Activated CD4-positive, alpha-beta T cell treated with anti-CD3 and anti-CD28 coated beads, Interleukin-2, amount 50 U/mL, for 48 hours (primary cell): Measurements from ENCODE around the gene PKD1.
"Not testable (repeated sequence)": the region's sequence is repeated elsewhere in the genome, so short reads cannot be mapped to it uniquely, and the experiment has no call there.

Experiments used
- DNase-seq, 2 experiments: peaks; one replicate each; pipeline ENCODE4 v3.0.0-alpha.2; 2020

Gene PKD1

DNA sequence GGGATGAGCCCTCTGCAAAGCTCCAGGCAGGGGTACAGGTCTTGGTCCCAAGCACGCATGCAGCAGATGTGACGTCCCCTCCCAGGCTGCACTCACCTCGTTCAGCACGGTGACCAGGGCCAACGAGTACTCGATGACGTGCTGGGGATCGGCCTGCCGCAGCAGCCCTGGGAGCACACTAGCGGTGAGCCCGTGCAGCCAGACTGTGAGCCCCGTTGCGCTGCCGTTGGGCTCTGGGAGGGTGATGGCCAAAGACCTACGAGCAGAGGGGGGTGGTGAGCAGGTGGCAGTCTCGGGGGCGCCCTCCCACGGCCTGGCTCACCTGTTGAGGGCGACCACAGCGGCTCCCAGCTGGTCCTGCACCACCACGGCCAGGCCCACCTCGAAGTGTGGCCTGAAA, 29.9 kb downstream of the PKD1 start:
- DNase-seq = not testable (repeated sequence)

DNA sequence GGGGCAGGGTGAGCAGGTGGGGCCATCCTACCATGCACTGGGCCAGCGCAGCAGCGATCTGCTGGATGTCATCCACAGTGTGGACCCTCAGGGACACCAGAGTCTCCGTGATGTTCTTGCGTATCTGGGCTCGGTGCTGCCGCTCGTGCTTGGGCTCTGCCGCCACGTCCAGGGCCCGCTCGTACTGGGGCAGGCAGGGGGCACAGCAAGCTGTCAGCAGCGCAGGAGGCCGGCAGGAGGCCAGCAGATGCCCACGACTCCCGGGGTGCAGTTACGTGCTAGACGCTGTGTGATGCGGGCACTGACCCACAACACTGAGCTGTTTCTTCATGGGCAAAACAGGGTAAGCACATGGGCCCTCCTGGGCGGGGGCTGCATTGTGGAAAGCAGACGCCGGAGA, 30.4 kb downstream of the PKD1 start:
- not testable (repeated sequence) for DNase-seq

DNA sequence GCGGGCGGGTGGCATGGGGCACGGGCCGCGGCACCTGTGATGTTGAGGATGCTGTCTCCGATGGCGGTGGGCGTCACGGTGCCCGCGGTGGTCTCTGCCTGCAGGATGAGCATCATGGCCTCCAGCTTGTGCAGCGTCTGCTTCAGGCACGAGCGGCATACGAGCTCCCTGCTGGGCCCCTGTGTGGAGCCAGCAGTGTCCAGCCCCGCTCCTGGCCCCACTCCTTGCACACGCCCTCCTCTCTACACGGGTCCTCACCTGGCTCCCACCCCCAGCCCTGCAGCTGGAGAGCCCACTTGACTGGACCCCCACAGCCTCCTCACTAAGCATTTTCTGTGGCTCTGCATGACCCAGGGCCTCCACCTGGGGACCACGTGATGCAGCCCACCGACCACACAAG, 31.2 kb downstream of the PKD1 start:
- not testable (repeated sequence) for DNase-seq

DNA sequence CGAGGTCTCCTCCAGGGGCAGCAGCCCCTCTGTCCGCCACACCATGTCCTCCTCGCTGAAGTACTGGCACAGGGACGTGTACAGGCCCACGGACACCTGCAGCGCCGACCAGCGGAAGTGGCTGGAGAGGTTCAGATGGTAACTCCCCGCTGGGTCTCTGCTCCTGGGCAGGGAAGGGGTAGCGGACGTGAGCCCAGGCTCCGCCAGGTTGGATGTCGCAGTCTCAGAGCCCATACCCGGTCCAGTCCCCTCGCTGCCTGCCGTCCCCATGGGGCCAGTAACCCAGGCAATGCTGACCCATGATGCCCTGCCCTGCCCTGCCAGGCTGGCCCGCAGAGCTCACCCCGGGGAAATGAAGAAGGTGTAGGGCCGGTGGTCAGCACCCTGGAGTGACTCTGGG, 33.2 kb downstream of the PKD1 start:
- DNase-seq = no peak

DNA sequence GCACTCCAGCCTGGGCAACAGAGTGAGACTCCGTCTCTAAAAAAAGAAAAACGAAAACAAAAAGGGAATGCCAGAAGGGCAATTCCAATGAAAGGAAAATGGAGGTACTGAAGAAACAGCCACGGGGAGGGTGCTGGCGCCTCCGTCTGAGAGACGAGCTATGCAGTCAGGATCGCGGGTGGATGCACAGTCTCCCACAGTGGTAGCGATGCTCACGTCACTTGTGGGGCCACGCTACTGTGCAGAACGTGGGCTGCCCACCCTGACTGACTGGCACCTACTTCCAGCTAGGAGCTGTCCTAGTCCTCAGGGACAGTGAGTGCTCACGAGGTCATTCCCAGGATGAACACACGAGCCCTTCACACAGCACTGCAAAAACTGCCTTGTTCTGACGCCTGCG, 34.1 kb downstream of the PKD1 start:
- DNase-seq = not testable (repeated sequence)

DNA sequence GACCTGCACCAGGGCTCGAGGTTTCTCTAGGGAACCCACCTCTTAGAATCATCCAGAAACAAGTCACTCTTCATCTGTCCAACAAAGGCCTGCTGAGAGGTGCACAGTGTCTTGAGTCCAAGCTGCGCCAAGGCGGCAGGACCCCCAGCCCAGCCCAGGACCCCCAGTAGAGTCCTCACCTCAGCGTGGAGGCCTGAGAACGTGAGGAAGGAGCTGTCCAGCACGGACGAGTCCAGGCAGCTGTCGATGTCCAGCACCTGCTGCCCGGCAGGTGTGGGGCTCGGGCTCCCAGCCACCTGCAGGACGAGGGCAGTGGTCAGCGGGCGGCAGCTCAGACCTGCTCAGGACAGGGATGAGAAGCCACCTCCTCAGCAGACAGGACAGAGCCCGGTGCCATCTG, 38.0 kb downstream of the PKD1 start:
- DNase-seq = not testable (repeated sequence)

DNA sequence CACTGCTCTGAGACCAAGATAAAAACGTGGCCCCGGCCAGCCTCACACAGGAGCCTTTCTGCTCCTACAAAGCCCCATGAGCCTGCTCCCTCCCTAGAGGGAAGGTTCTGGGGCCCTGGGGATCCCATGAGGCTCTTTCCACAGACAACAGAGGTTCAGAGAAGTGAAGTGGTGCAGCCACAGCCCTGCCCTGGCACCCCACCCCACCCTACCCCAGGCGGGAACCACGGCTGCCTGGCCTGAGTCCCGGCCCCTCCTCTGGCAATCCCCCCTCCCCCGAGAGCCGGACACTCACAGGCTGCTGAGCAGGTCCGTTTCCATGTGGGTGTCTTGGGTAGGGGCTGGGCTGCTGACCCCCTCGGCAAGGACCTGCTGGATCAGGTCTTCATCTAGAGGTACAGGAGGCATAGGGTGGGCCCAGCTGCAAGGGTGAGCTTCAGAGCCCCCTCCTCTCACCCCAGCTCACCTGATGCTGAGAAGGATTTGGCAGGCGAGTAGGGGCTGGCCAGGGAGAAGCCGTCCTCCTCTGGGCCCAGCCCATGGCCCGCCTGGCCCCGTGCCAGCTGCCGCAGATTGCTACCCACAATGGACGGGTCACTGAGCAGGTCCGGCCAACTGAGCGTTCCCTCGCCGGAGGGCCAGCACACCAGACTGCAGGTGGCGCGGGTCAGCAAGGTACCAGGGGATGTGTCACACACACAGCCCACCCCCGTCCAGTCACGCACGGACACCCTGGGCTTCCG, 38.7 kb downstream of the PKD1 start:
- DNase-seq = no peak

DNA sequence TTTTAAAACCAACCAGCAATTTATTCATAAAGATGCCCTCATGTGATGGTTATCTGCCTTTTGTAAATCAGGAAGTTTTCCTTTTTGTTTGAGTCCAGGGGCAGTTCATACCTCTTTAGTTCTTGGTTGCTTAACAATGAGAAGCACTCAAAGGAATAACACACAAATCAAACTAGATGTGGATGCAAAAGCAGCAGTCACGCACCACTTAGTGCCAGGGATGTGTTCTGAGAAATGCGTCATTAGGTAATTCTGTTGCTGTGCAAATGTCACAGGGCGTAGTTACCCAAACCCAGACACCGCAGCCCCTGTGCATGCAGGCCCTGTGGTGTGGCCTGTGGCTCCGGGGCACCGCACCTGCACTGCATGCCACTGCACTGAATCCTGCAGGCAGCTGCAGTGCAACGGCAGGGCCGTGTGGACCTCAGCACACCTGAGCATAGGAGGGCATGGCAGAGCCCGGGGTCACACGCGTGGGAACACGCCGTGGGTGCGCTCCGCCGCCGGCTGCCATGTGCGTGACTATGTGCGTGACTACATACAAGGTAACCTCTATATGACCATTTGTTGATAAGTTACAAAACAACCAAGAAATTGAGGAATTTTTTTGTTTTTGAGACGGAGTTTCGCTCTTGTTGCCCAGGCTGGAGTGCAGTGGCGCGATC, 39.6 kb downstream of the PKD1 start:
- no peak for DNase-seq

DNA sequence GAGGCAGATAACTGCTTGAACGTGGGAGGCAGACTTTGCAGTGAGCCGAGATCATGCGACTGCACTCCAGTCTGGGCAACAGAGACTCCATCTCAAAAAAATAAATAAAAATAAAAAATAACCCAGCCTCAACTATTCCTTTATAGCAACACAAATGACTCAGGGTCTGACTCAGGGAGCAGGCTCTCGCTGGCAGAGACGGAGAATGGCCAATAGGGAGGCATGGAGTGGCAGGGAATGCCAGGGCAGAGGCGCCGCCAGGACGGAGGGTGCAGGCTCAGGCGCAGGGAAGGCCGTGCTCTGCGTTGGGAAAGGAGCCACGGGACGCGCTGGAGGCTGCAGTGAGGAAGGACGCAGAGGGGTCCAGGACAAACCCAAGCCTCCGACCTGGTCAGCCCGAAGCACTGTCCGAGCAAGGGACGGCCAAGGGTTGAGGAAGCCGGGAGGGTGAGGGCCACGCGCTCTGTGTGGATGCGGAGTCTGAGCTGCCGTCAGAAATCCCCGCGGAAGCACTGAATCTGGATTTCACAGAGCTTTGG, 40.3 kb downstream of the PKD1 start:
- no peak for DNase-seq

DNA sequence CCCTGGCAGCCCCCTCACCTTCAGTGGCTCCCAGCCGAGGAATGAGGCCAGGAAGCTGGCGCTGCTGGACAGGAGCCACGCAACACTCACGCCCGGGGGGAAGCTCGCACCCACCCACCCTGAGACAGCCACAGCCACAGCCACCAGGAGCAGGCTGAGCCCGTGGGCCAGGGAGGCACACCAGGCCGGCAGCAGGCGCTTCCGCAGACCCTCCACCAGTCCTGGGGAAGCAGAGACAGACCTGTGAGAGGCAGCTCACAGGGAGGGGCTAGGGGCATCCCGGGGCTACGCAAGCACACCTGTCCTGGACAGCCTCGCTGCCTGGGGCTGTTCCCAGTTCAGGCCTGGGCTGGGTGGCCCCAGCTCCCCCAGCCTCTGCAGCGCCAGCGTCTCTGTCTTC, 41.9 kb downstream of the PKD1 start:
- no peak for DNase-seq

DNA sequence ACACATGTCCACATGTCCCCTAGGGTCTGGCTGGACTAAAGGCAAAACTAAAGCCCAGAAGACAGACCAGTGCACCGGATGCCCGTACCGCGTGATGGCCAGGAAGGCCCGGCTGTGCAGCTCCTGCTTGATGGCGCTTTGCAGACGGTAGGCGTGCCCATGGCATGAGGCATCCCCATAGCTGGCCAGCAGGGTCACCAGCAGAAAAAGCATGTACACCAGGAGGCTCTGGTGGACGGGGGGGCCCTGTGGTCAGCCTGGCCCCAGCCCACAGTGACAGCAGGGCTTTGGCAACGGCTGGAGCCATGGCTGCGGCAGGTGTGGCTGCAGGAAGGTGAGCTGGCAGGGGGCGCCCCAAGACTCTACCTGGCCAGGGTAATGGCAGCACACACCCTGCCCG, 42.8 kb downstream of the PKD1 start:
- DNase-seq = no peak

DNA sequence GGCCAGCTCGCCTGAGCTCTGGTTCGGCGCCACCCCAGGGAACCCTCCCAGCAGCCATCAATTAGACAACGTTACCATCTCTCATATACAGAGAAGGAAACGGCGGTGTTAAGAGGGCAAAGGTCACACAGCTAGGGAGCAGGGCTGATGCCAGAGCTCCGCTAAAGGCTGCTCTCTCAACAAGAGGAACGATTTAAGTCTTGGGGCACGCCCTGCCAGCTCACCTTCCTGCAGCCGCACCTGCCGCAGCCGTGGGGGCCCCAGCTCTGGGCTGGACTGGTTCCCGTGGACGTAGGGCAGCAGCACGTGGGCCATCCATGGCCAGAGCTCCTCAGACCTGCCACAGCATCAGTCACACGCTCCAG, 43.5 kb downstream of the PKD1 start:
- DNase-seq = no peak

DNA sequence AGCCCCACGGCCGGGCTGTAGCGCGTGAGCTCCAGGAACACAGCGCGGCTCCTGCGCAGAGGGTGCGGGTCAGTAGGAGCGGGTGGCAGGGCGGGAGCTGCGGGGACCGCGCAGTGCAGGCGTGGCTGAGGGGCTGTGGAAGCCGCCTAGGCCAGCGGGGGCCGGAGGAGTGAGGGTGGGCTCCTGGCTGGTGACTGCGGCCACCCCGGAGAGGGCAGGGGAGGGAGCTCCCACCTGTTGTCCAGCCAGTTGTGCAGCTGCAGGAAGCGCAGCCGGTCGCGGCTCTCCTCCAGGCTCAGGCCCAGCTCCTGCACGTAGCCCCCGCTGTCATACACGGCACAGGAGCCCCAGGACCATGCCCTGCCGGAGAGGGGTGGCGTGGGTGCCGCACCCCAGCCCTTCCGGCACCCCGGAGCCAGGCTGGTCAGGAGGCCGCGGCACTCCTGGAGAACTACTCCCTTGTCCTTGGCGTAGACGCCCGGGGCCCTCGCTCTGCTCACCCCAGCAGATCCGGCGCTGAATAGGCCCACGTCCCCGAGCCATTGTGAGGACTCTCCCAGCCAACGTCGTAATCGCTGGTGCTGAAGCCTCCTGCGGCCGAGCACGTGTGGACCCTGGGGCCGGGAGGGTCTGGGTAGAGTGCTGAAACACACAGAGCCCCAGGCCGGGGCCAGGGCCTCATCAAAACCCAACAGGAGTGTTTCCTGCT, 44.0 kb downstream of the PKD1 start:
- DNase-seq = no peak

DNA sequence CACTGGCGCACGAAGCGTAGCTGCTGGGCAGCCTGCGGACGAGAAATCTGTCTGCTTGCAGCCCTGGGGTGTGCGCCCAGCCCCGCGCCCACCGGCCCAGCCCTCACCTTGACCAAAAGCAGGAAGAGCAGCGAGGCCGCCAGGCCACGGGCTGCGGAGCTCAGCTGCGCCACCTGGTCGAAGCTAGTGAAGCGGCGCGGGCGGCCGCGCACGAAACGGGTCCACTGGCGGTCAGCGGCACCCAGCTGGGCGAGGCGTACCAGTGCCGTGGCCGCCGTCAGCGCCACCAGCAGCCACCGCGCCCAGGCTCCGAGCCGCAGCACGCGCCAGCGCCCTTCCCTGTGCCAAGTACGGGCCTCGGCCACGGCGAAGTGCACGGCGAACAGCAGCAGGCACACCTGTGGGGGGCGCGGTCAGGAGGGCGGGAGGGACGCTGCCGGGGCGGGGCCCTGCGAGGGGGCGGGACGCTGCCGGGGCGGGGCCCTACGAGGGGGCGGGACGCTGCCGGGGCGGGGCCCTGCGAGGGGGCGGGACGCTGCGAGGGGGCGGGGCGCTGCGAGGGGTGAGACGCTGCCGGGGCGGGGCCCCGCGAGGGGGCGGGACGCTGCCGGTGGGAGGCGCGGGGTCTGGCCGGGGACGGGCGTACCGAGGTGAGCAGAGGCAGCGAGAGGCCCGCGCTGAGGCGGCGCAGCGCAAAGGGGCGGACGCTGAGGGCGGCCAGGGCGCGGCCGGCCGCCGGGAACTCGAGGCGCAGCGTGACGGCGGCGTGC, 44.7 kb downstream of the PKD1 start:
- no peak for DNase-seq

DNA sequence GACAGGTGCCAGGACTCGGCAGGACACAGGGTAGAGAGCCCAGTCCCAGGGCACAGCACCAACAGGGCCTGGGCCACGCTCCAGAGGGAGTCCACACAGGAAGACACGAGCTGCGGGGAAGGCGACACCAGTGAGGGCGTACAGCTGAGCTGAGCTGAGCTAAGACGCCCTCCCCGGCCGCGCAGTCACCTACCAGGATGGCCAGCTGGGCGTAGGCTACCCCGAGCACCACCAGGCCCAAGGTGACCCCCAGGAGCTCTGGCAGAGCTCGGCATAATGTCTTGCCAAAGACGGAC, 45.3 kb downstream of the PKD1 start:
- no peak for DNase-seq

DNA sequence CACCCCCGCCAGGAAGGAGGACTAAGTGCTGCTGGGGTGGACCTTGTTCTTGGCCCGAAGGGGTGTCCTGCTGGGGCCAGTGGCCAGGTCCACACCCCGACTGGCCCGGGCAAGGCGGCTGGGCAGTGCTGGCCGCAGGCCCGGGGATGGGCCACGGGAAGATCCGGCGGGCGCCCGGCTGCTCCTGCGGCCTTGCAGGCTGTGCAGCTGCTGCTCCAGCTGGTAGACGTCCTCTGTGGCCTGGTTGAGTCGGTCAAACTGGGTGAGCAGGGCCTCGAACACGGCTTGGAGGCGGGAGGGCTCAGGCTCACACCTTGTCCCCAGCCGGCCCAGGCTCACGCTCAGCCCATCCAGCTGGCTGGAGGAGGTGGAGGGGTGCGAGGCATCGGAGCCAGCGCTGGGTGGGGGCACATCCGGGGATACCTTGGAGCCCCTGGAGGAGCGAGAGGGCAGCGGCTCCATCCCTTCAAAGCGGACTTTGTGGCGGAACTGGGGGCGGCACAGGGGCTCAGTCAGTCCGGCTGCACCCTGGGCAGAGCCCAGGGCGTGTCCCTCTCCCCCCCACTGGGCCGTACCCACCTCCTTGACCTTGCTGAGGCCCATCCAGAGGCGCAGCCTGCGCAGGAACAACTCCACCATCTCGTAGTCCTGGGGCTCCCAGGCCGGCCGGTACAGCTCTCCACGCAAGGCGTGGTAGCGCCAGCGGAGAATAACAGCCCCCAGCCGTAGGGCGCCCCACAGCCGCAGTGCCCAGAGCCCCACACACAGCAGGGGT, 45.8 kb downstream of the PKD1 start:
- DNase-seq = no peak

DNA sequence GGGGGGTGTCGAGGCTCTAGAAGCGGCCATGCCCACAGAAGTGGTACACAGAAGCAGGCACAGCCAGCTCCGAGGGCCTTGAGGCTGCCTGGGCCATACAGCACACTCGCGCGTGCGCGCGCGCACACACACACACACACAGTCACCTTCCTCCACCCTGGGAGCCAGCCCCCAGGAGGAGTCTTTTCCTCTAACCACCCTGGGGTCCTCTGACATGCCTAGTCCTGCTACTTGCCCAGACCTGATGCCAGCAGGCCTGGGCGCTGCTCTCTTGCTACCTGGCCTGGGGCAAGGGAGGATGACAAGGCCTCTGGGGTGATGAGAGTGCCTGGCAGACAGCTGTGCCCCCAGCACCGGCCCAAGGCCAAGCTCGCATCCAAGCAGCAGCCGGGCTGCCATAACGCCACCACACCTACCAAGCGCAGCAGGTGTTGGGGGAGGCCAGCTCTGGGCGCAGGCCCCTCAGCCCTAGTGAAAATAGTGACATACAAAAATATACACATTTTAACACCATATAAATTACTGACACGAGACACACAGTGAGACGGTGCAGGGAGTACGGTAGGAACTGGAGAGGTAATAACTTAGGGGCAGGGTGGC, 46.8 kb downstream of the PKD1 start:
- no peak for DNase-seq

DNA sequence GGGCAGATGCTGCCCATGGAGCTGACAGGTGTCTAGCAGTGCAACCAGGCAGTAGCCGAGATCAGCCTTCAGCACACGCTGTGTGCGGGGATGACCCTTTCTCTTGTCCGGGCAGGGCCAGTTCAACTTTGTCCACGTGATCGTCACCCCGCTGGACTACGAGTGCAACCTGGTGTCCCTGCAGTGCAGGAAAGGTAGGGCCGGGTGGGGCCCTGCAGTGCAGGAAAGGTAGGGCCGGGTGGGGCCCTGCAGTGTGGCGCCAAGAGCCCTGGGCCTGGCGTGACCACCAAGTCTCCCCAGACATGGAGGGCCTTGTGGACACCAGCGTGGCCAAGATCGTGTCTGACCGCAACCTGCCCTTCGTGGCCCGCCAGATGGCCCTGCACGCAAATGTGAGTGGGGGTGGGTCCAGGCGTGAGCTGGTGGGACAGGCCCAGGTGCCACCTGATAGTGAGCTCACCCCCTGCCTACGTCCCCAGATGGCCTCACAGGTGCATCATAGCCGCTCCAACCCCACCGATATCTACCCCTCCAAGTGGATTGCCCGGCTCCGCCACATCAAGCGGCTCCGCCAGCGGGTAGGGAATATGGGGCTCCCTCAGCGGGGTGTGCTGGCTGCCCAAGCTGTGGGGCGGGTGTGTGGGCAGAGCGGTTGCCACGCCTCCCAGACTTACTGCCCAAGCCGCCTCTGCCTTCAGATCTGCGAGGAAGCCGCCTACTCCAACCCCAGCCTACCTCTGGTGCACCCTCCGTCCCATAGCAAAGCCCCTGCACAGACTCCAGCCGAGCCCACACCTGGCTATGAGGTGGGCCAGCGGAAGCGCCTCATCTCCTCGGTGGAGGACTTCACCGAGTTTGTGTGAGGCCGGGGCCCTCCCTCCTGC, 47.7 kb downstream of the PKD1 start:
- DNase-seq = no peak

DNA sequence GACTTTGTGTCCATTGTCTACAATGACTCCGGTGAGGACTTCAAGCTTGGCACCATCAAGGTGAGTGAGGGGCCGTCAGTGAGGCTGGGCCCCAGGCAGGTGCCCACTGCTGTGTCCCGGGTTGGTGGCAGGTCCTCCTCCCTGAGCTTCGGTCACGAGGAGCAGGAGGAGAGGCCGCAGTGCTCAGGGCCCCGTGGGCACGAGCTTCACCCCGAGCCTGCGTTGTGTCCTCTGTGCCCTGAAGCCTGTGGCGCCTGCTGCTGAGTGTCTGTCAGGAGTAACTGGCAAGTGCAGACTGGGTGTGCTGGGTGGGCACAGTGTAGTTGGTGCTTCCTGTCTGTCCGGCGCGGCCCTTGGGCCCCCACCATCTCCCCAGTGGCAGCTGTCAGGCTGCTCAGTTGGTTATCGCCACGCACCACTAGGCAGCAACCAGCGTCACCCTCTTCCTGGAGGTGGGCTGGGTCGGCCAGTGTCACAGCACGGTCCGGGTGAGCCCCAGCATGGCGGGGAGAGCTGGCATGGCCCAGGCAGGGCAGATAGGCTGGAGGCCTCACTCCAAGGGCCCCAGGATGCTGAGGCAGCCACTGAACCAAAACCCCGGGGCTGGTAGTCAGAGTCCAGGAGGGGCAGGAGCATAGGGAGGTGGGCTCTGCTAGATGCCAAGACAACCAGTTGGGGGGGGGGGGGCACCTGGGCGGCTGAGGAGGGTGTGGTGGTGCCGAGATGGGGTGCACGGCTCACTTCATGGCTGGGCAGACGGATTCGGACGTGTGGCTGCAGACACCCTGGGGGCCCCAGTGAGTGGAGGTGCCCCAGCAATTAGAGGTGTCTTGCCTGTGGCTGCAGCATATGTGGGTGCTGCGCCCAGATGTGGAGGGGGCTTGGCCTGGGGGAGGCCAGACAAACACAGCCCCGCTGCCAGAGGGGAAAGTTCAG, 48.6 kb downstream of the PKD1 start:
- no peak for DNase-seq
